HEK293 (cell line): Measurements from ENCODE around the gene FNDC3A.

Experiments
- CTCF ChIA-PET: fragments of 350-600 bp; formaldehyde crosslinking; extraction: SDS; loops from one replicate; lab custom pipeline; 2021; ENCODE audit warnings: antibody characterized with exemption; lab: Yijun Ruan, JAX
- POLR2A ChIA-PET: fragments of 300-600 bp; formaldehyde crosslinking; extraction: SDS; loops from one replicate; lab custom pipeline; 2020; ENCODE audit warnings: antibody characterized with exemption, inconsistent platforms; lab: Yijun Ruan, JAX
- H3K27ac ChIP-seq: fragments of 200-500 bp; sonication (Bioruptor generic); 2 replicates; pipeline ENCODE4 v1.5.1; 2014; ENCODE audit warnings: low read depth, low read length, control low read depth, inconsistent platforms; ENCODE audit errors: extremely low read depth
- H3K36me3 ChIP-seq, 2 experiments: fragments of 200-500 bp in 1 of 2; sonication (Bioruptor generic) in 1 of 2; 1 replicate in 1 of 2; 2 replicates in 1 of 2; pipeline ENCODE4 v1.5.1; 2014 to 2017; ENCODE audit warnings: inconsistent platforms in 2 of 2, low read length in 2 of 2; ENCODE audit not compliant: control insufficient read depth in 2 of 2, insufficient read depth in 1 of 2
- H3K4me1 ChIP-seq: fragments of 200-500 bp; sonication (Bioruptor generic); 2 replicates; pipeline ENCODE4 v1.5.1; 2014; ENCODE audit warnings: mild to moderate bottlenecking, low read length, inconsistent platforms; ENCODE audit not compliant: control insufficient read depth, insufficient read depth
- H3K4me3 ChIP-seq: 2 replicates; pipeline ENCODE4 v1.5.1; 2011; ENCODE audit warnings: low read depth, mild to moderate bottlenecking, control low read depth, low read length, moderate library complexity
- H3K9me3 ChIP-seq: fragments of 200-500 bp; sonication (Bioruptor generic); 2 replicates; pipeline ENCODE4 v1.5.1; 2014; ENCODE audit warnings: low read depth, low read length, inconsistent platforms; ENCODE audit not compliant: control insufficient read depth, insufficient read depth
- MEIS1 ChIP-seq: sonication (generic); formaldehyde crosslinking; IDR thresholded peaks from 2 replicates; pipeline ENCODE4 v1.8.1; 2022; ENCODE audit warnings: missing genetic modification reagents, mild to moderate bottlenecking, borderline replicate concordance
- REPIN1 ChIP-seq: fragments of 450-650 bp; formaldehyde crosslinking; IDR thresholded peaks from 2 replicates; pipeline ENCODE4 v1.5.1; 2017; ENCODE audit warnings: missing biosample characterization, missing genetic modification characterization, low read depth
- SCRT2 ChIP-seq: fragments of 450-650 bp; formaldehyde crosslinking; IDR thresholded peaks from 2 replicates; pipeline ENCODE4 v1.5.1; 2016; ENCODE audit warnings: missing biosample characterization, missing genetic modification characterization
- ZFP69B ChIP-seq: fragments of 450-650 bp; formaldehyde crosslinking; IDR thresholded peaks from 2 replicates; pipeline ENCODE4 v1.5.1; 2016; ENCODE audit warnings: missing biosample characterization, missing genetic modification characterization
- ZNF121 ChIP-seq: fragments of 450-650 bp; formaldehyde crosslinking; IDR thresholded peaks from 2 replicates; pipeline ENCODE4 v1.5.1; 2016; ENCODE audit warnings: missing biosample characterization, missing genetic modification characterization
- ZNF169 ChIP-seq: fragments of 450-650 bp; formaldehyde crosslinking; IDR thresholded peaks from 2 replicates; pipeline ENCODE4 v1.5.1; 2016; ENCODE audit warnings: missing biosample characterization, missing genetic modification characterization
- ZNF211 ChIP-seq: fragments of 450-650 bp; formaldehyde crosslinking; IDR thresholded peaks from 2 replicates; pipeline ENCODE4 v1.5.1; 2016; ENCODE audit warnings: low read depth, missing biosample characterization, missing genetic modification characterization
- ZNF354C ChIP-seq: fragments of 450-650 bp; formaldehyde crosslinking; IDR thresholded peaks from 2 replicates; pipeline ENCODE4 v1.5.1; 2016; ENCODE audit warnings: missing biosample characterization, missing genetic modification characterization, low read depth, borderline replicate concordance
- ZNF571 ChIP-seq: fragments of 450-650 bp; formaldehyde crosslinking; IDR thresholded peaks from 2 replicates; pipeline ENCODE4 v1.5.0; 2017; ENCODE audit warnings: missing biosample characterization, missing genetic modification characterization
- ZNF626 ChIP-seq: fragments of 450-650 bp; sonication (Bioruptor Pico); formaldehyde crosslinking; IDR thresholded peaks from 2 replicates; pipeline ENCODE4 v1.5.1; 2018; ENCODE audit warnings: missing biosample characterization, missing genetic modification characterization, inconsistent platforms
- ZNF670 ChIP-seq: fragments of 450-650 bp; formaldehyde crosslinking; IDR thresholded peaks from 2 replicates; pipeline ENCODE4 v1.5.1; 2016; ENCODE audit warnings: missing biosample characterization, missing genetic modification characterization, low read depth
- TF ChIP-seq, protein P1 (sequence below): fragments of 450-650 bp; formaldehyde crosslinking; conservative IDR thresholded peaks from 2 replicates; pipeline ENCODE4 v1.5.1; 2016; ENCODE audit warnings: low read depth, missing biosample characterization, missing genetic modification characterization
- TF ChIP-seq, protein P2 (sequence below): fragments of 450-650 bp; formaldehyde crosslinking; IDR thresholded peaks from 2 replicates; pipeline ENCODE4 v1.5.1; 2017; ENCODE audit warnings: missing biosample characterization, mild to moderate bottlenecking, missing genetic modification characterization, moderate library complexity
- TF ChIP-seq, protein P3 (sequence below): fragments of 450-650 bp; formaldehyde crosslinking; IDR thresholded peaks from 2 replicates; pipeline ENCODE4 v1.5.1; 2016; ENCODE audit warnings: missing biosample characterization, missing genetic modification characterization
- TF ChIP-seq, protein P4 (sequence below): fragments of 450-650 bp; formaldehyde crosslinking; IDR thresholded peaks from 2 replicates; pipeline ENCODE4 v1.5.1; 2016; ENCODE audit warnings: missing biosample characterization, missing genetic modification characterization

The FNDC3A gene

DNA sequence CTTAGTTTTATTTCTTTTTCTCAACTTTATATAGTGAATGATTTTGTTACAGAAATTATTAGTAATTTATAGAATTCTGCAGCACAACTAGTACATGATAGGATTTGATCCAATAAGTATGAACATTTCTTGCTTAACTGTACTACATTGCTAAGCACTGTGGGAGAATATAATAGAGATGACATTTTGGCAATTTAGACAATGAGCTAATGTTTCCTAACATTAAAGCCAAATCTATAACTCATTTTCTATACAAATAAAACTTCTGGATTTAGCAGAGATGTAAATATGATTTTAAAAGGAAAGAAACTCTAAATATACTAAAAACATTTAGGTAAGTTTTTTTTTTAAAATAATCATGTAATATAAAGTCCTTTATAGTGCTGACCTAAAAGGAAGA is 87.3 kb downstream of the FNDC3A start:
- Histone ChIP-seq H3K36me3 (no peaks in the 10 kb centered on the region), H3K27ac (no peak overlapping the region), H3K9me3 (no peaks in the 10 kb centered on the region), H3K4me3 (no peak overlapping the region), H3K4me1 (0 out of 2 replicates have a peak, but pooled peaks cover 4% of the 10 kb centered on the region)
- POLR2A ChIA-PET, result no interaction called here
- CTCF ChIA-PET, result interaction anchor here (0.7 kb wide), 2 partner anchors 92 to 217 kb away, joined by 3 to 4 read pairs; no protein-coding TSS in a partner anchor
- TF ChIP-seq ZNF354C (no peak), ZNF626 (tag by site-specific recombination) (no peak), ZNF571 (tag by site-specific recombination) (no peak)
- TF ChIP-seq, protein P1, sequence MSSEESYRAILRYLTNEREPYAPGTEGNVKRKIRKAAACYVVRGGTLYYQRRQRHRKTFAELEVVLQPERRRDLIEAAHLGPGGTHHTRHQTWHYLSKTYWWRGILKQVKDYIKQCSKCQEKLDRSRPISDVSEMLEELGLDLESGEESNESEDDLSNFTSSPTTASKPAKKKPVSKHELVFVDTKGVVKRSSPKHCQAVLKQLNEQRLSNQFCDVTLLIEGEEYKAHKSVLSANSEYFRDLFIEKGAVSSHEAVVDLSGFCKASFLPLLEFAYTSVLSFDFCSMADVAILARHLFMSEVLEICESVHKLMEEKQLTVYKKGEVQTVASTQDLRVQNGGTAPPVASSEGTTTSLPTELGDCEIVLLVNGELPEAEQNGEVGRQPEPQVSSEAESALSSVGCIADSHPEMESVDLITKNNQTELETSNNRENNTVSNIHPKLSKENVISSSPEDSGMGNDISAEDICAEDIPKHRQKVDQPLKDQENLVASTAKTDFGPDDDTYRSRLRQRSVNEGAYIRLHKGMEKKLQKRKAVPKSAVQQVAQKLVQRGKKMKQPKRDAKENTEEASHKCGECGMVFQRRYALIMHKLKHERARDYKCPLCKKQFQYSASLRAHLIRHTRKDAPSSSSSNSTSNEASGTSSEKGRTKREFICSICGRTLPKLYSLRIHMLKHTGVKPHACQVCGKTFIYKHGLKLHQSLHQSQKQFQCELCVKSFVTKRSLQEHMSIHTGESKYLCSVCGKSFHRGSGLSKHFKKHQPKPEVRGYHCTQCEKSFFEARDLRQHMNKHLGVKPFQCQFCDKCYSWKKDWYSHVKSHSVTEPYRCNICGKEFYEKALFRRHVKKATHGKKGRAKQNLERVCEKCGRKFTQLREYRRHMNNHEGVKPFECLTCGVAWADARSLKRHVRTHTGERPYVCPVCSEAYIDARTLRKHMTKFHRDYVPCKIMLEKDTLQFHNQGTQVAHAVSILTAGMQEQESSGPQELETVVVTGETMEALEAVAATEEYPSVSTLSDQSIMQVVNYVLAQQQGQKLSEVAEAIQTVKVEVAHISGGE (tag by site-specific recombination), result no peak

DNA sequence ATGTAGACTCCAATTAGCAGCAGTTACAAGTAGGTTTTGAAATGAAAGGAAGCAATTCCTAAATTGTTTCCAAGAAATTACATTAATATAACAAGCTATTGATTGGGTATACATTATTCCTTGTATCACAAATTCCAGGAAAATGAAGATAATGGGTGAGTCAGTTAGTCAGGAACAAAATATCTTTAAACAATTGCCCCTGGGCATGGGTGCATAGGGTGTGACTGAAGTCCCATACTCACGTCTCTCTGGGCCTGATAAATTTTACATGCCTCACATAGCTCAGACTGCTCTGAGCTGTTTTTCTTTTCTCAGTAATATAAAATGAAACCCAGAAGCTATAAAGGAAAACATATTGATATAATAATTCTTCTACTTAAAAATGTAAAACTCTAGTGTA is 87.8 kb downstream of the FNDC3A start:
- H3K9me3 ChIP-seq, result no peaks in the 10 kb centered on the region
- no peak overlapping the region for H3K4me3 ChIP-seq
- CTCF ChIA-PET, result no interaction called here
- H3K36me3 ChIP-seq, result no peaks in the 10 kb centered on the region
- POLR2A ChIA-PET, result no interaction called here
- H3K27ac ChIP-seq, result no peak overlapping the region
- 0 out of 2 replicates have a peak, but pooled peaks cover 4% of the 10 kb centered on the region for H3K4me1 ChIP-seq
- TF ChIP-seq REPIN1 (tag by site-specific recombination) (no peak), ZNF169 (tag by site-specific recombination) (no peak), ZNF211 (tag by site-specific recombination) (no peak), MEIS1 (CRISPR knock-in tag) (no peak)
- TF ChIP-seq, protein P2, sequence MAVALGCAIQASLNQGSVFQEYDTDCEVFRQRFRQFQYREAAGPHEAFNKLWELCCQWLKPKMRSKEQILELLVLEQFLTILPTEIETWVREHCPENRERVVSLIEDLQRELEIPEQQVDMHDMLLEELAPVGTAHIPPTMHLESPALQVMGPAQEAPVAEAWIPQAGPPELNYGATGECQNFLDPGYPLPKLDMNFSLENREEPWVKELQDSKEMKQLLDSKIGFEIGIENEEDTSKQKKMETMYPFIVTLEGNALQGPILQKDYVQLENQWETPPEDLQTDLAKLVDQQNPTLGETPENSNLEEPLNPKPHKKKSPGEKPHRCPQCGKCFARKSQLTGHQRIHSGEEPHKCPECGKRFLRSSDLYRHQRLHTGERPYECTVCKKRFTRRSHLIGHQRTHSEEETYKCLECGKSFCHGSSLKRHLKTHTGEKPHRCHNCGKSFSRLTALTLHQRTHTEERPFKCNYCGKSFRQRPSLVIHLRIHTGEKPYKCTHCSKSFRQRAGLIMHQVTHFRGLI (tag by site-specific recombination), result no peak
- TF ChIP-seq, protein P3, sequence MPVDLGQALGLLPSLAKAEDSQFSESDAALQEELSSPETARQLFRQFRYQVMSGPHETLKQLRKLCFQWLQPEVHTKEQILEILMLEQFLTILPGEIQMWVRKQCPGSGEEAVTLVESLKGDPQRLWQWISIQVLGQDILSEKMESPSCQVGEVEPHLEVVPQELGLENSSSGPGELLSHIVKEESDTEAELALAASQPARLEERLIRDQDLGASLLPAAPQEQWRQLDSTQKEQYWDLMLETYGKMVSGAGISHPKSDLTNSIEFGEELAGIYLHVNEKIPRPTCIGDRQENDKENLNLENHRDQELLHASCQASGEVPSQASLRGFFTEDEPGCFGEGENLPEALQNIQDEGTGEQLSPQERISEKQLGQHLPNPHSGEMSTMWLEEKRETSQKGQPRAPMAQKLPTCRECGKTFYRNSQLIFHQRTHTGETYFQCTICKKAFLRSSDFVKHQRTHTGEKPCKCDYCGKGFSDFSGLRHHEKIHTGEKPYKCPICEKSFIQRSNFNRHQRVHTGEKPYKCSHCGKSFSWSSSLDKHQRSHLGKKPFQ, result no peak

DNA sequence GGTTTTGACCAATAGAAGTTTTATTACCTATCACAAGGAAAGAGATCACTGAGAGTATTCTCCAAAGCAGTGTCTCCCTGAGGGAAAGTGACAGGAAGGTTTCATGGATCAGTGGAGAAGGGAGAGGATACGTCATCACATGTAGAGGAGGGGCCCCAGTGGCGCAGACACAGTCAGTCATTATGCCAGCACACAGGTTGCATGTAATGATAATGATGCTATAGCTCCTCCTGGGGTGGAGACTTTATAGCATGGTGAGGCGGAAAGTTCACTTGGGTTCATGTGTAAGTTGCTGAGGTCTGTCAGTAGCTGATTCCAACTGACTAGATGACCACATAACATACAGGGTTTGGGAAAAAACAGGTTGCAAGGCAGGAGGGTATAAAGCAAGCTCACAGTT is 88.8 kb downstream of the FNDC3A start:
- Histone ChIP-seq H3K27ac (no peak overlapping the region), H3K4me3 (no peak overlapping the region), H3K9me3 (no peaks in the 10 kb centered on the region), H3K36me3 (no peaks in the 10 kb centered on the region), H3K4me1 (0 out of 2 replicates have a peak, but pooled peaks cover 4% of the 10 kb centered on the region)
- no peak for TF ChIP-seq ZNF670 (tag by site-specific recombination)
- TF ChIP-seq SCRT2 (tag by site-specific recombination), result no peak
- no peak for TF ChIP-seq ZNF571 (tag by site-specific recombination)
- no peak for TF ChIP-seq ZFP69B (tag by site-specific recombination)
- TF ChIP-seq, protein P4, sequence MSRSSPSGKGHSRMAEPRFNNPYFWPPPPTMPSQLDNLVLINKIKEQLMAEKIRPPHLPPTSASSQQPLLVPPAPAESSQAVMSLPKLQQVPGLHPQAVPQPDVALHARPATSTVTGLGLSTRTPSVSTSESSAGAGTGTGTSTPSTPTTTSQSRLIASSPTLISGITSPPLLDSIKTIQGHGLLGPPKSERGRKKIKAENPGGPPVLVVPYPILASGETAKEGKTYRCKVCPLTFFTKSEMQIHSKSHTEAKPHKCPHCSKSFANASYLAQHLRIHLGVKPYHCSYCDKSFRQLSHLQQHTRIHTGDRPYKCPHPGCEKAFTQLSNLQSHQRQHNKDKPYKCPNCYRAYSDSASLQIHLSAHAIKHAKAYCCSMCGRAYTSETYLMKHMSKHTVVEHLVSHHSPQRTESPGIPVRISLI (tag by site-specific recombination), result no peak
- TF ChIP-seq ZNF121 (tag by site-specific recombination), result no peak
- ChIA-PET POLR2A (no interaction called here), CTCF (interaction anchor here (0.5 kb wide), 1 partner anchor 388 kb away, joined by 4 read pairs; no protein-coding TSS in a partner anchor)
